ENCODE data around the gene SMPD3. TPM values are rescaled to one million over a fixed set of nuclear protein-coding genes. Genes with fewer than 3 reads are reported as not detected.

SMPD3 gene
- polyA plus RNA-seq, 2 of the 4 experiments (the other 2 are of a cell fraction) = 0.04 to 0.13 TPM

GRCh38 chr16:68468842-68469241 is 20.5 kb upstream of the SMPD3 start:
- no peak for TF ChIP-seq ZC3H11A (IDR thresholded peaks at IDR 0.05)
- TF ChIP-seq, protein P1, sequence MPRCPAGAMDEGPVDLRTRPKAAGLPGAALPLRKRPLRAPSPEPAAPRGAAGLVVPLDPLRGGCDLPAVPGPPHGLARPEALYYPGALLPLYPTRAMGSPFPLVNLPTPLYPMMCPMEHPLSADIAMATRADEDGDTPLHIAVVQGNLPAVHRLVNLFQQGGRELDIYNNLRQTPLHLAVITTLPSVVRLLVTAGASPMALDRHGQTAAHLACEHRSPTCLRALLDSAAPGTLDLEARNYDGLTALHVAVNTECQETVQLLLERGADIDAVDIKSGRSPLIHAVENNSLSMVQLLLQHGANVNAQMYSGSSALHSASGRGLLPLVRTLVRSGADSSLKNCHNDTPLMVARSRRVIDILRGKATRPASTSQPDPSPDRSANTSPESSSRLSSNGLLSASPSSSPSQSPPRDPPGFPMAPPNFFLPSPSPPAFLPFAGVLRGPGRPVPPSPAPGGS (IDR thresholded peaks at IDR 0.05) = no peak
- TF ChIP-seq HOXB13 (CRISPR knock-in tag; IDR thresholded peaks at IDR 0.05; ENCODE audit: low read depth) = no peak
- no peak for TF ChIP-seq TFCP2L1 (CRISPR knock-in tag; IDR thresholded peaks at IDR 0.05)
- no peak for TF ChIP-seq KDM5A (IDR thresholded peaks at IDR 0.05)
- no peak for TF ChIP-seq CEBPB (IDR thresholded peaks at IDR 0.05)
- TF ChIP-seq HEYL (CRISPR knock-in tag; IDR thresholded peaks at IDR 0.05) = no peak
- ATAC-seq (no peak), DNase-seq (ENCODE audit: low read depth in 1 of 2, low spot score in 1 of 2) (no peak), FAIRE-seq (no peak)
- H3K27ac ChIP-seq = no peak overlapping the region
- whole genome bisulfite sequencing (ENCODE audit: missing lambda C conversion rate) = 45% methylated on average over 4 of the region's 4 CpGs
- H3K4me3 ChIP-seq = no peak overlapping the region
- CTCF ChIA-PET = interaction anchor here (0.7 to 1.2 kb wide), 2 partner anchors 32 to 52 kb away, joined by 3 read pairs; no protein-coding TSS in a partner anchor
- H3K9me3 ChIP-seq = no peaks in the 10 kb centered on the region
- POLR2A ChIA-PET = no interaction called here
- no peaks in the 10 kb centered on the region; the same call in 2 of the 3 replicates for H3K4me1 ChIP-seq
- no peak overlapping the region for H3K4me2 ChIP-seq

- WGBS (ENCODE audit: missing lambda C conversion rate) = 33% methylated on average over 4 of the region's 4 CpGs
- ChIA-PET CTCF (no interaction called here), POLR2A (no interaction called here)
- Histone ChIP-seq H3K4me1 (no peaks in the 10 kb centered on the region; the same call in 2 of the 3 replicates), H3K27ac (no peak overlapping the region), H3K9me3 (no peaks in the 10 kb centered on the region), H3K4me3 (no peak overlapping the region), H3K4me2 (no peak overlapping the region)
- no peak for ATAC-seq
- no peak for DNase-seq (ENCODE audit: low read depth in 1 of 2, low spot score in 1 of 2)
- TF ChIP-seq TFCP2L1 (CRISPR knock-in tag; IDR thresholded peaks at IDR 0.05) (no peak), CHD2 (IDR thresholded peaks at IDR 0.05; ENCODE audit: low read length, partially characterized antibody) (no peak), NFE2L2 (conservative IDR thresholded peaks at IDR 0.05; ENCODE audit: low read length) (no peak), CHD4 (IDR thresholded peaks at IDR 0.05; ENCODE audit: borderline replicate concordance) (no peak), ESRRA (IDR thresholded peaks at IDR 0.05; ENCODE audit: borderline replicate concordance, low read length) (no peak), ZNF302 (CRISPR knock-in tag; IDR thresholded peaks at IDR 0.05) (no peak), POLR2A (IDR thresholded peaks at IDR 0.05; ENCODE audit: low read length) (no peak), HDAC2 (IDR thresholded peaks at IDR 0.05) (no peak), HES2 (IDR thresholded peaks at IDR 0.05) (no peak), ZSCAN20 (CRISPR knock-in tag; IDR thresholded peaks at IDR 0.05) (no peak), ATOH8 (CRISPR knock-in tag; IDR thresholded peaks at IDR 0.05; ENCODE audit: low read depth) (no peak), CBX8 (IDR thresholded peaks at IDR 0.05) (no peak), SREBF2 (IDR thresholded peaks at IDR 0.05) (no peak), FOSB (CRISPR knock-in tag; IDR thresholded peaks at IDR 0.05) (no peak), ZFP36 (IDR thresholded peaks at IDR 0.05; ENCODE audit: borderline replicate concordance, partially characterized antibody) (no peak), HOXA7 (CRISPR knock-in tag; IDR thresholded peaks at IDR 0.05) (no peak)
- TF ChIP-seq, protein P2, sequence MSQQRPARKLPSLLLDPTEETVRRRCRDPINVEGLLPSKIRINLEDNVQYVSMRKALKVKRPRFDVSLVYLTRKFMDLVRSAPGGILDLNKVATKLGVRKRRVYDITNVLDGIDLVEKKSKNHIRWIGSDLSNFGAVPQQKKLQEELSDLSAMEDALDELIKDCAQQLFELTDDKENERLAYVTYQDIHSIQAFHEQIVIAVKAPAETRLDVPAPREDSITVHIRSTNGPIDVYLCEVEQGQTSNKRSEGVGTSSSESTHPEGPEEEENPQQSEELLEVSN (IDR thresholded peaks at IDR 0.05; ENCODE audit: borderline replicate concordance, low read depth) = no peak
- FAIRE-seq = no peak
These were observed 17.9 kb upstream of the SMPD3 start for GRCh38 chr16:68466174-68466573.

- FAIRE-seq (no peak), DNase-seq (ENCODE audit: low read depth in 1 of 2, low spot score in 1 of 2) (no peak), ATAC-seq (no peak)
- ChIA-PET POLR2A (no interaction called here), CTCF (interaction anchor here (0.8 kb wide), 2 partner anchors 10 to 438 kb away, joined by 3 to 4 read pairs; no protein-coding TSS in a partner anchor)
- no peaks in the 10 kb centered on the region for H3K9me3 ChIP-seq
- H3K27ac ChIP-seq = no peak overlapping the region
- no peak for TF ChIP-seq MAZ (IDR thresholded peaks at IDR 0.05; ENCODE audit: borderline replicate concordance, low read depth, low read length)
- no peak for TF ChIP-seq RNF2 (IDR thresholded peaks at IDR 0.05; ENCODE audit: borderline replicate concordance, low read depth)
- TF ChIP-seq RFX5 (IDR thresholded peaks at IDR 0.05) = no peak
- no peak for TF ChIP-seq CHD2 (IDR thresholded peaks at IDR 0.05; ENCODE audit: low read length, partially characterized antibody)
- TF ChIP-seq POLR2A (IDR thresholded peaks at IDR 0.05; ENCODE audit: low read length) = no peak
- TF ChIP-seq, protein P3, sequence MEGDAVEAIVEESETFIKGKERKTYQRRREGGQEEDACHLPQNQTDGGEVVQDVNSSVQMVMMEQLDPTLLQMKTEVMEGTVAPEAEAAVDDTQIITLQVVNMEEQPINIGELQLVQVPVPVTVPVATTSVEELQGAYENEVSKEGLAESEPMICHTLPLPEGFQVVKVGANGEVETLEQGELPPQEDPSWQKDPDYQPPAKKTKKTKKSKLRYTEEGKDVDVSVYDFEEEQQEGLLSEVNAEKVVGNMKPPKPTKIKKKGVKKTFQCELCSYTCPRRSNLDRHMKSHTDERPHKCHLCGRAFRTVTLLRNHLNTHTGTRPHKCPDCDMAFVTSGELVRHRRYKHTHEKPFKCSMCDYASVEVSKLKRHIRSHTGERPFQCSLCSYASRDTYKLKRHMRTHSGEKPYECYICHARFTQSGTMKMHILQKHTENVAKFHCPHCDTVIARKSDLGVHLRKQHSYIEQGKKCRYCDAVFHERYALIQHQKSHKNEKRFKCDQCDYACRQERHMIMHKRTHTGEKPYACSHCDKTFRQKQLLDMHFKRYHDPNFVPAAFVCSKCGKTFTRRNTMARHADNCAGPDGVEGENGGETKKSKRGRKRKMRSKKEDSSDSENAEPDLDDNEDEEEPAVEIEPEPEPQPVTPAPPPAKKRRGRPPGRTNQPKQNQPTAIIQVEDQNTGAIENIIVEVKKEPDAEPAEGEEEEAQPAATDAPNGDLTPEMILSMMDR (IDR thresholded peaks at IDR 0.05) = no peak
- TF ChIP-seq CBX2 (IDR thresholded peaks at IDR 0.05; ENCODE audit: borderline replicate concordance, low read depth) = no peak
- no peak for TF ChIP-seq RCOR1 (IDR thresholded peaks at IDR 0.05; ENCODE audit: low read depth, low read length)
- TF ChIP-seq CHD4 (IDR thresholded peaks at IDR 0.05; ENCODE audit: borderline replicate concordance) = no peak
- TF ChIP-seq HOXA7 (CRISPR knock-in tag; IDR thresholded peaks at IDR 0.05) = no peak
- no peak for TF ChIP-seq MAX (IDR thresholded peaks at IDR 0.05)
- no peak for TF ChIP-seq TFCP2L1 (CRISPR knock-in tag; IDR thresholded peaks at IDR 0.05)
- TF ChIP-seq NFE2L2 (conservative IDR thresholded peaks at IDR 0.05; ENCODE audit: low read length) = no peak
- 11% methylated on average over 2 of the region's 2 CpGs for WGBS (ENCODE audit: missing lambda C conversion rate)
- no peak overlapping the region for H3K4me3 ChIP-seq
- H3K4me1 ChIP-seq = no peaks in the 10 kb centered on the region
- H3K4me2 ChIP-seq = no peak overlapping the region
These were observed 15.6 kb upstream of the SMPD3 start for GRCh38 chr16:68463904-68464303.
